ENCODE measurements around the gene NR4A1. TPM values are rescaled to one million over a fixed set of nuclear protein-coding genes. Genes with fewer than 3 reads are reported as not detected.

Gene NR4A1
- polyA plus RNA-seq, 1 of the 3 experiments (the other 2 are of a cell fraction) = 120 TPM

DNA sequence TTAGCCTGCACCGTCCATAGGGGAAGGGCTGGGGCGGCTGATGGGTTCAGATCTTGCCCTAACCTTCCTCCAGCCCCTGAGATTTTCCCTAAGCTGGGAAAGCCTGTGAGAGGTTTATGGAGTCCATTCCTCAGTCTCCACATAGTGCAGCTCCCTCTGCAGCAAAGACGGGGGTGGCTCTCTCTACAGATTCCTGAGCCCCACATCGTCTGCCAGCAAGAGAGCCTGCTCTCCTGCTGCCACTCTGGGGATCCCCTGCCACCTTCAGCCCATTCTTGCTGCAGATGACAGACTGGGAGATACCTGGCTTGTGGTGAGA is 31.4 kb downstream of the NR4A1 start (continued):
- TF ChIP-seq RFX5 (IDR thresholded peaks at IDR 0.05; ENCODE audit: low read length) (no peak), TEAD4 (IDR thresholded peaks at IDR 0.05; ENCODE audit: borderline replicate concordance, insufficient read depth) (no peak), NRF1 (IDR thresholded peaks at IDR 0.05; ENCODE audit: low read depth, low read length) (no peak), SIN3A (IDR thresholded peaks at IDR 0.05; ENCODE audit: borderline replicate concordance, low read depth, low read length) (no peak), MEF2A (IDR thresholded peaks at IDR 0.05; ENCODE audit: borderline replicate concordance, low read depth) (no peak), RCOR1 (IDR thresholded peaks at IDR 0.05; ENCODE audit: low read length) (no peak), TCF12 (IDR thresholded peaks at IDR 0.05) (no peak)

DNA sequence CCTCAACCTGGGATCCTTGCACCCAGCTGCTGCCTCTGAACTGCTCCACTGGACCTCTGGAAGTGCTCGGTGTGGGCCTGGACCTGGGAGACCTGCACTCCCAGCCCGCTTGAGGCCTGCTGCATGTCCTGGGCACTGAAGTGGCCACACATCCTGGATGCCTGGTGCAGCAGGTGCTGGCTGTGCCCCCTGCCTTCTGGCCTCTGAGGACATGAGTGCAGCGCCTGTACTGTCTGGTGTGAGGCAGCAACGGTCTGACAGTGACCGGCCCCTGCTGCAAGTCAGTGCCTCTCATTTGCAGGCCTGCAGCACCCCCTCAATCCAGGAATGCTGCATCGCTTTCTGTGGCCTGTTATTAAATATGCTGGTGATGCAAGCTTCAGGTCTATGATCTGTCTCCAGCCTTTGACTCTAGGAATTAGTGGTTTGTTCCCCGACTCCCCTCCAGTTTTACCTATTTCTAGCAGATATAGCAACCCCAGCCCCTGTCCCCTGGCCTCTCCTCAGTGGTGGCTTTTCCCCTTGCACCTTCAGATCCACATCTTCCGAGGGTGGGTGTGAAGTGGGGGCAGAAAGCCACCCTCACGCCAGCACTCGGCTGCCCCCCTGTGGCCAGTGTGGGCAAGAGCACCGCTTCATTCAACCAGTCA is 31.9 kb downstream of the NR4A1 start:
- Histone ChIP-seq H3K9me2 (no peaks in the 10 kb centered on the region), H3K9ac (no peak overlapping the region), H3K36me3 (replicated peaks in 1 of 2; ENCODE audit: control insufficient read depth in 1 of 2, insufficient read depth in 2 of 2, low read length in 1 of 2) (peaks cover 0 to 12% of the 10 kb centered on the region in 2 experiments), H3K27ac (ENCODE audit: low read depth in 2 of 2, low read length in 1 of 2) (peak overlapping the region in 1 of 2 experiments; percentile 3; a peak in 1 of 4 replicates), H2AFZ (ENCODE audit: low read depth) (no peak overlapping the region), H3K79me2 (ENCODE audit: insufficient read depth) (peaks cover 8% of the 10 kb centered on the region; the same call in 1 of the 2 replicates), H3K27me3 (ENCODE audit: insufficient read depth) (no peaks in the 10 kb centered on the region), H4K20me1 (ENCODE audit: insufficient read depth) (peaks cover 12% of the 10 kb centered on the region), H3K4me2 (no peak overlapping the region), H3K4me1 (ENCODE audit: control insufficient read depth in 1 of 2, insufficient read depth in 2 of 2, low read depth in 1 of 2, low read length in 1 of 2) (peaks cover 0 to 28% of the 10 kb centered on the region in 2 experiments; a peak in 1 of 4 replicates), H3K4me3 (ENCODE audit: low read depth in 2 of 2, low read length in 1 of 2) (no peak overlapping the region; a peak in 1 of 4 replicates), H3K9me3 (no peaks in the 10 kb centered on the region), H3F3A (replicated peaks; ENCODE audit: insufficient read depth) (no peaks in the 10 kb centered on the region)
- 13% methylated on average over 6 of the region's 11 CpGs for WGBS (ENCODE audit: low lambda C conversion rate)
- POLR2A ChIA-PET = interaction anchor here (1.3 to 1.5 kb wide), 2 partner anchors 14 to 58 kb away, joined by 4 to 5 read pairs; partner anchors contain the start of gene ATG101
- CTCF ChIA-PET = interaction anchor here (0.6 to 24.8 kb wide), 21 partner anchors 8 to 898 kb away, joined by 3 to 949 read pairs (median 4); partner anchors contain the start of gene ATG101
- no peak for TF ChIP-seq PBX3 (IDR thresholded peaks at IDR 0.05)
- no peak for TF ChIP-seq MAX (IDR thresholded peaks at IDR 0.05; ENCODE audit: low read depth)
- peak; percentile 80 for TF ChIP-seq RAD21 (IDR thresholded peaks at IDR 0.05; ENCODE audit: low read length)
- TF ChIP-seq CHD2 (IDR thresholded peaks at IDR 0.05; ENCODE audit: low read length, partially characterized antibody) = peak; percentile 48
- TF ChIP-seq SMC3 (IDR thresholded peaks at IDR 0.05; ENCODE audit: low read depth, low read length) = peak; percentile 81
- TF ChIP-seq MEF2A (IDR thresholded peaks at IDR 0.05; ENCODE audit: borderline replicate concordance, low read depth) = no peak
- no peak for TF ChIP-seq YY1 (IDR thresholded peaks at IDR 0.05; ENCODE audit: low read depth)
- TF ChIP-seq, protein P1, sequence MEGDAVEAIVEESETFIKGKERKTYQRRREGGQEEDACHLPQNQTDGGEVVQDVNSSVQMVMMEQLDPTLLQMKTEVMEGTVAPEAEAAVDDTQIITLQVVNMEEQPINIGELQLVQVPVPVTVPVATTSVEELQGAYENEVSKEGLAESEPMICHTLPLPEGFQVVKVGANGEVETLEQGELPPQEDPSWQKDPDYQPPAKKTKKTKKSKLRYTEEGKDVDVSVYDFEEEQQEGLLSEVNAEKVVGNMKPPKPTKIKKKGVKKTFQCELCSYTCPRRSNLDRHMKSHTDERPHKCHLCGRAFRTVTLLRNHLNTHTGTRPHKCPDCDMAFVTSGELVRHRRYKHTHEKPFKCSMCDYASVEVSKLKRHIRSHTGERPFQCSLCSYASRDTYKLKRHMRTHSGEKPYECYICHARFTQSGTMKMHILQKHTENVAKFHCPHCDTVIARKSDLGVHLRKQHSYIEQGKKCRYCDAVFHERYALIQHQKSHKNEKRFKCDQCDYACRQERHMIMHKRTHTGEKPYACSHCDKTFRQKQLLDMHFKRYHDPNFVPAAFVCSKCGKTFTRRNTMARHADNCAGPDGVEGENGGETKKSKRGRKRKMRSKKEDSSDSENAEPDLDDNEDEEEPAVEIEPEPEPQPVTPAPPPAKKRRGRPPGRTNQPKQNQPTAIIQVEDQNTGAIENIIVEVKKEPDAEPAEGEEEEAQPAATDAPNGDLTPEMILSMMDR (IDR thresholded peaks at IDR 0.05) = peak; percentile 99
- no peak for TF ChIP-seq ZBTB33 (IDR thresholded peaks at IDR 0.05; ENCODE audit: borderline replicate concordance, low read depth)
- DNase-seq = peak; percentile 92

Data from SK-N-SH (cell line).